ENCODE data around the gene ASMTL. TPM values are rescaled to one million over a fixed set of nuclear protein-coding genes. Genes with fewer than 3 reads are reported as not detected.
A peak's percentile ranks its signal among the peaks of the same experiment; 100 is the strongest.
"Not testable (repeated sequence)": the region's sequence is repeated elsewhere in the genome, so short reads cannot be mapped to it uniquely, and the experiment has no call there.

Gene ASMTL
- total and polyA plus RNA-seq, 2 of the 13 experiments (the other 11 are each of a cell fraction or from before 2014, with no cell fraction given) = 5.6 to 16.3 TPM

GRCh38 chrX:1491851-1492349 is 39.2 kb upstream of the ASMTL start (continued):
- no peak for TF ChIP-seq HBP1 (CRISPR knock-in tag; IDR thresholded peaks at IDR 0.05; ENCODE audit: low read depth)
- TF ChIP-seq ZNF30 (CRISPR knock-in tag; IDR thresholded peaks at IDR 0.05) = no peak
- peak; percentile 93 for TF ChIP-seq ZNF24 (IDR thresholded peaks at IDR 0.05)
- TF ChIP-seq ZNF883 (CRISPR knock-in tag; IDR thresholded peaks at IDR 0.05; ENCODE audit: not compliant biosample characterization) = no peak
- no peak for TF ChIP-seq CHD4 (IDR thresholded peaks at IDR 0.05; ENCODE audit: borderline replicate concordance, low read length)

- in situ Hi-C loops (cut with HindIII; ENCODE audit: extremely low pct_ligation_motif_present, low pct_unique_long_range_greater_than_20kb); BruUV-seq (replicated peaks); FAIRE-seq: not testable (repeated sequence)
Observed at GRCh38 chrX:1491248-1491647, 38.5 kb upstream of the ASMTL start.

GRCh38 chrX:1490723-1491122 is 38.0 kb upstream of the ASMTL start:
- H3K4me2 ChIP-seq (ENCODE audit: low read depth, low read length); H3K27ac ChIP-seq (ENCODE audit: extremely low read length, insufficient read depth, low read length); H3K36me3 ChIP-seq (replicated peaks in 1 of 2; ENCODE audit: control insufficient read depth in 1 of 2, insufficient read depth in 2 of 2, low read length in 2 of 2); H3K4me1 ChIP-seq (ENCODE audit: insufficient read depth, low read length); BruUV-seq (replicated peaks); DNase-seq (ENCODE audit: low spot score); POLR2A ChIA-PET; H2AFZ ChIP-seq (ENCODE audit: low read length); H3K27me3 ChIP-seq (ENCODE audit: control insufficient read depth in 1 of 2, insufficient read depth in 2 of 2, low read length in 2 of 2); intact Hi-C loops (cut with micrococcal nuclease; ENCODE audit: unreplicated experiment); CTCF ChIA-PET (ENCODE audit: low intra/inter-chr PET ratio, low total read pairs); H4K20me1 ChIP-seq (ENCODE audit: insufficient read depth, low read length); H3K4me3 ChIP-seq (replicated peaks in 1 of 3; ENCODE audit: insufficient read depth in 1 of 3, low read depth in 2 of 3, low read length in 3 of 3); H3K9ac ChIP-seq (ENCODE audit: insufficient read depth, low read depth, low read length); H3K79me2 ChIP-seq (ENCODE audit: insufficient read depth, low read length); FAIRE-seq; in situ Hi-C loops (cut with HindIII; ENCODE audit: extremely low pct_ligation_motif_present, low pct_unique_long_range_greater_than_20kb); ATAC-seq; H3K9me3 ChIP-seq (ENCODE audit: low read length): not testable (repeated sequence)
- WGBS (ENCODE audit: low lambda C conversion rate) = 85% methylated on average over 1 of the region's 1 CpG

More at GRCh38 chrX:1491248-1491647, 38.5 kb upstream of the ASMTL start:
- H3K36me3 ChIP-seq (replicated peaks in 1 of 2; ENCODE audit: control insufficient read depth in 1 of 2, insufficient read depth in 2 of 2, low read length in 2 of 2); POLR2A ChIA-PET; H3K9me3 ChIP-seq (ENCODE audit: low read length); CTCF ChIA-PET (ENCODE audit: low intra/inter-chr PET ratio, low total read pairs); H3K9ac ChIP-seq (ENCODE audit: insufficient read depth, low read depth, low read length); H3K27ac ChIP-seq (ENCODE audit: extremely low read length, insufficient read depth, low read length); H2AFZ ChIP-seq (ENCODE audit: low read length); ATAC-seq; H4K20me1 ChIP-seq (ENCODE audit: insufficient read depth, low read length); H3K4me3 ChIP-seq (replicated peaks in 1 of 3; ENCODE audit: insufficient read depth in 1 of 3, low read depth in 2 of 3, low read length in 3 of 3); H3K4me1 ChIP-seq (ENCODE audit: insufficient read depth, low read length); intact Hi-C loops (cut with micrococcal nuclease; ENCODE audit: unreplicated experiment); H3K4me2 ChIP-seq (ENCODE audit: low read depth, low read length); H3K79me2 ChIP-seq (ENCODE audit: insufficient read depth, low read length); H3K27me3 ChIP-seq (ENCODE audit: control insufficient read depth in 1 of 2, insufficient read depth in 2 of 2, low read length in 2 of 2); DNase-seq (ENCODE audit: low spot score): not testable (repeated sequence)
- WGBS (ENCODE audit: low lambda C conversion rate) = 97% methylated on average over 4 of the region's 4 CpGs
- peak; percentile 75; the same call in 1 of the 2 replicates for TF ChIP-seq ZNF24 (IDR thresholded peaks at IDR 0.05)

GRCh38 chrX:1489354-1489753 is 36.6 kb upstream of the ASMTL start:
- CTCF ChIA-PET (ENCODE audit: low intra/inter-chr PET ratio, low total read pairs); intact Hi-C loops (cut with micrococcal nuclease; ENCODE audit: unreplicated experiment); FAIRE-seq; BruUV-seq (replicated peaks); DNase-seq (ENCODE audit: low spot score); H2AFZ ChIP-seq (ENCODE audit: low read length); H3K27ac ChIP-seq (ENCODE audit: extremely low read length, insufficient read depth, low read length); H3K79me2 ChIP-seq (ENCODE audit: insufficient read depth, low read length); H3K4me2 ChIP-seq (ENCODE audit: low read depth, low read length); H3K9ac ChIP-seq (ENCODE audit: insufficient read depth, low read depth, low read length); H3K36me3 ChIP-seq (replicated peaks in 1 of 2; ENCODE audit: control insufficient read depth in 1 of 2, insufficient read depth in 2 of 2, low read length in 2 of 2); in situ Hi-C loops (cut with HindIII; ENCODE audit: extremely low pct_ligation_motif_present, low pct_unique_long_range_greater_than_20kb); ATAC-seq; H4K20me1 ChIP-seq (ENCODE audit: insufficient read depth, low read length); H3K4me3 ChIP-seq (replicated peaks in 1 of 3; ENCODE audit: insufficient read depth in 1 of 3, low read depth in 2 of 3, low read length in 3 of 3); H3K9me3 ChIP-seq (ENCODE audit: low read length); H3K27me3 ChIP-seq (ENCODE audit: control insufficient read depth in 1 of 2, insufficient read depth in 2 of 2, low read length in 2 of 2); POLR2A ChIA-PET; H3K4me1 ChIP-seq (ENCODE audit: insufficient read depth, low read length): not testable (repeated sequence)
- WGBS (ENCODE audit: low lambda C conversion rate) = 66% methylated on average over 5 of the region's 5 CpGs
